Osteocyte (in vitro differentiated cells): ENCODE results near the gene GCLC. TPM values are rescaled to one million over a fixed set of nuclear protein-coding genes. Genes with fewer than 3 reads are reported as not detected.

Experiments
- DNase-seq: peaks from one replicate; pipeline ENCODE4 v3.0.0; 2021; ENCODE audit warnings: mixed read lengths; ENCODE audit not compliant: unreplicated experiment; ENCODE audit errors: extremely low spot score
- H3K27ac Mint-ChIP-seq: one replicate; pipeline ENCODE4 v1.8.0; 2021; ENCODE audit warnings: mild to moderate bottlenecking, mixed read lengths; ENCODE audit not compliant: unreplicated experiment
- H3K27me3 Mint-ChIP-seq: one replicate; pipeline ENCODE4 v1.8.0; 2021; ENCODE audit warnings: mixed read lengths; ENCODE audit not compliant: unreplicated experiment
- H3K36me3 Mint-ChIP-seq: one replicate; pipeline ENCODE4 v1.8.0; 2021; ENCODE audit warnings: mixed read lengths; ENCODE audit not compliant: unreplicated experiment
- H3K4me1 Mint-ChIP-seq: one replicate; pipeline ENCODE4 v1.8.0; 2021; ENCODE audit warnings: mixed read lengths; ENCODE audit not compliant: unreplicated experiment
- H3K4me3 Mint-ChIP-seq: one replicate; pipeline ENCODE4 v1.8.0; 2021; ENCODE audit warnings: mild to moderate bottlenecking, moderate library complexity, mixed read lengths; ENCODE audit not compliant: unreplicated experiment
- H3K9me3 Mint-ChIP-seq: one replicate; pipeline ENCODE4 v1.8.0; 2021; ENCODE audit warnings: mixed read lengths; ENCODE audit not compliant: unreplicated experiment
- CTCF ChIP-seq: fragments of 200-600 bp; sonication (generic); IDR thresholded peaks from 2 replicates; pipeline ENCODE4 v1.5.0; 2021; ENCODE audit warnings: antibody characterized with exemption, mild to moderate bottlenecking, moderate library complexity
- total RNA-seq: library from RNA; stranded (reverse); gene quantifications from 2 replicates; pipeline ENCODE4 v1.2.1, GENCODE V29; 2021

Gene GCLC
- total RNA-seq, 1 donor from 2014 or later = 43.7 TPM

- Mint-ChIP-seq H3K27ac (no peak overlapping the region), H3K9me3 (no peaks in the 10 kb centered on the region), H3K36me3 (no peaks in the 10 kb centered on the region), H3K4me1 (peaks cover 7% of the 10 kb centered on the region), H3K4me3 (no peak overlapping the region), H3K27me3 (peaks cover 35% of the 10 kb centered on the region)
- no peak for TF ChIP-seq CTCF
- no peak for DNase-seq
These were observed 79.9 kb downstream of the GCLC start for GRCh38 chr6:53464927-53465460.

- Mint-ChIP-seq H3K9me3 (no peaks in the 10 kb centered on the region), H3K4me1 (peaks cover 7% of the 10 kb centered on the region), H3K27ac (no peak overlapping the region), H3K36me3 (no peaks in the 10 kb centered on the region), H3K4me3 (no peak overlapping the region), H3K27me3 (peaks cover 30% of the 10 kb centered on the region)
- no peak for DNase-seq
- TF ChIP-seq CTCF = no peak
These were observed 80.4 kb downstream of the GCLC start for GRCh38 chr6:53464483-53464882.

DNA sequence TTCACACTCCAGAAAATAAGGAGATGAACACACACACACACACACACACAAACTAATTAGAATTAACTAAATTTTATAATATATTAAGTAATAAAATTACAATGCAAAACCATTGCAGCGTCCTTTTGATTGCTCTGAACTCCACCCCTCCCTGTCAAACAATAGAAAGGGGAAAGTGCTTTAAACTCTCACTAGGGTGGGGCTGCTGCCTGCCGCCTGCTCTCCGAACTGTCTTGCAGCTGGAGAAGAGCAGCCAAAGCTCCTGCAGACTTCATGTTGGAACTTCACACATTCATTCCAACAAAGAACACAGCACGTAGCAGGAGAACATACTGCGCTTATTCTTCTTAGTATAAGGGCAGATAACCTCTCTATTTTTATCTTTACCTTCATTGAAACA lies 83.2 kb downstream of the GCLC start:
- DNase-seq = no peak
- Mint-ChIP-seq H3K9me3 (no peaks in the 10 kb centered on the region), H3K27ac (no peak overlapping the region), H3K4me1 (peaks cover 5% of the 10 kb centered on the region), H3K27me3 (peaks cover 30% of the 10 kb centered on the region), H3K4me3 (no peak overlapping the region), H3K36me3 (no peaks in the 10 kb centered on the region)
- TF ChIP-seq CTCF = no peak

DNA sequence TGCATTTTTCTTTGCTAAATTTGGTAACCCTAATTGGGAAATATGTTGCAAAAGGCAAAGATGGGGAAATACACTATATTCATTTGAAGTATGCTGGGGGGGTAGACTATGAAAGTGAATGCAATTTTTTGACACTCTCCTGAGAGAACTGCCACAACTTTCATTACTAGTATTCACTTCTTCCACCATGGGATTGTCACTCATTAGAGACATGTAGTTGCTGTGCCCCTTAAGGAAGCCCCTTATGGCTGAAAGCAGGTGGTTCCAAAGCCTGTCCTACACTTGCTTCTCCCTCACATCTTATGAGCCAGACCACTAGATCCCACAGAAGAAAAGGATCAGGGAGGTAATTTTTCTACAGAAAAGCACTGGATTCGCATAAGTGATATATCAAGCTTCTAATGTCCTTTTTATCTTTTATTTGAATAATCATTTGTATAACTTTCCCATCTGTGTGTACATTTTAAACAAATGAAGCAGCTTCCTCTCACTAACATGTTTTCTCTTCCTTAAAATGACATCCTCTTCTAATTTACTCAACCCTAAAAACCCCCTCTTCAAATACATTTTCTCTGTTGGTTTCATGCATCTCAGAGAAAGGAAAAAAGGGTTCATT lies 83.8 kb downstream of the GCLC start:
- H3K4me1 Mint-ChIP-seq = peaks cover 5% of the 10 kb centered on the region
- no peak for TF ChIP-seq CTCF
- DNase-seq = no peak
- peaks cover 30% of the 10 kb centered on the region for H3K27me3 Mint-ChIP-seq
- no peaks in the 10 kb centered on the region for H3K36me3 Mint-ChIP-seq
- H3K9me3 Mint-ChIP-seq = no peaks in the 10 kb centered on the region
- H3K27ac Mint-ChIP-seq = no peak overlapping the region
- no peak overlapping the region for H3K4me3 Mint-ChIP-seq

DNA sequence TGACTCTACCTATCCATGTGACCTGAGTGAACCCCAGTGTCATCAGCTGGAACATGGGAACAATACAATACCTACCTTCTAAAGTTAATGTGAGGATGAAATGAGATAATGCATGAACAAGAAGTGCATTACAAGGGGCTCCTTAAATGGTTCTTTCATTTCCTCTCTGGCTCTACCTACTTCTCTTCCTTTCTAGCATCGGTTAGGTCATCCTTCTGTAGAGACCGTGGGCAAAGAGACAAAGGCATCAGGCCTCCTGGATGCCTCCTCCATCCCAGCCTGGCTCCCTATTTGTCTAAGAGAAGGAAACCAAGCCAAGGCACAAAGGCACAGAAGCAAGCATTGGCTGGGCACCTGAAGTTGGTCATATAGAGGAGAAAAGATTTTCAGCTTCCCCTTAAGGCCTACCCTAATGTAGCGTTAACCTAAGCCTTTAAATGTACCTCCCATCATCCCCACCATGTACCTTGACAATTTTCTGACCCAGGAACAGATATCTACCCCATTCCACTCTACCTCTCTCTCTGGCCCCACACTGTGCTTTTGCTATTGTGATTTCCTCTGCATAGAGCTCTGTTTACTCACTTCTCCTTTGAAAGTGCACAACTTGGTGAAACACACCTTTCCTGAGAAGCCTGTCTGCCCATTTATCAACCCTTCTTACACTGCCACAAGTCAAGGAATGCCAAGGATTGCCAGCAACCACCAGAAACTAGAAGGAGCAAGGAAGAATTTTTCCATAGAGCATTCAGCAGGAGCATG lies 86.6 kb downstream of the GCLC start:
- peaks cover 30% of the 10 kb centered on the region for H3K27me3 Mint-ChIP-seq
- peaks cover 6% of the 10 kb centered on the region for H3K9me3 Mint-ChIP-seq
- H3K36me3 Mint-ChIP-seq = no peaks in the 10 kb centered on the region
- no peaks in the 10 kb centered on the region for H3K4me1 Mint-ChIP-seq
- no peak for TF ChIP-seq CTCF
- H3K27ac Mint-ChIP-seq = no peak overlapping the region
- H3K4me3 Mint-ChIP-seq = no peak overlapping the region
- no peak for DNase-seq
